ENCODE data around the gene GRIA4.

Gene GRIA4

DNA sequence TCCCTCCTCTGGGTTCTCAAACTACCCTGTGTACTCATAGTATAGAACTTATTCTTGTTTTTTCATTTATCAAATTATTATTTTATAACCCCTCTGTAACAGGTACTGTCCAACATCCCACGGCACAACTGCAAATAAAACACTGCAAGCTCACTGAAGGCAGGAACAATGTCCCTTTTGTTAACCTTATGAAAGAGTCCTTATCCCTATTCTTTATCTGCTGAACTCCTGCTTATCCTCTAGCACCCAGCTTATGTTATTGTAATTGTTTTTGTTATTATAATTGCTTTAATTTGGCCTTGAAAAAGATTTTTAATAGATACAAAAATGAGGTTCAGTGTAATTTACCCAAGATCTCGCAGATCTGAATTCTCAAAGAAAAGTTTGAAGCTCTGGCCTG, 281.8 kb downstream of the GRIA4 start:
- no peak for DNase-seq (ENCODE audit: low read depth, low spot score)
- H3K4me3 ChIP-seq (ENCODE audit: low read length): no peak overlapping the region

DNA sequence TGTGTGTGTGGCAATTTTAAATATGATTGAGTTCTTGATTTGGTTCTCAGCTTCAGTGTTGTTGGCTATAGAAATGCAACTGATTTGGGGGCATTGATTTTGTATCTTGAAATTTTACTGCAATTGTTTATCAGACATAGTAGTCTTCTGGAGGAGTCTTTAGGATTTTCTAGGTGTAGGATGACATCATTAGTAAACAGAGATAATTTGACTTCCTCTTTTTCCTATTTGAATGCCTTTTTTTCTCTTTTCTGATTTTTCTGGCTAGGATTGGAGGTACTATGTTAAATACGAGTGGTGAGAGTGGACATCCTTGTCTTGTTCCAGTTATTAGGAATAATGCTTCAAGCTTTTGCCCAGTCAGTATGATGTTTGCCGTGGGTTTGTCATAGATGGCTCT, 287.3 kb downstream of the GRIA4 start:
- H3K4me3 ChIP-seq (ENCODE audit: low read length): no peak overlapping the region
- no peak for DNase-seq (ENCODE audit: low read depth, low spot score)

DNA sequence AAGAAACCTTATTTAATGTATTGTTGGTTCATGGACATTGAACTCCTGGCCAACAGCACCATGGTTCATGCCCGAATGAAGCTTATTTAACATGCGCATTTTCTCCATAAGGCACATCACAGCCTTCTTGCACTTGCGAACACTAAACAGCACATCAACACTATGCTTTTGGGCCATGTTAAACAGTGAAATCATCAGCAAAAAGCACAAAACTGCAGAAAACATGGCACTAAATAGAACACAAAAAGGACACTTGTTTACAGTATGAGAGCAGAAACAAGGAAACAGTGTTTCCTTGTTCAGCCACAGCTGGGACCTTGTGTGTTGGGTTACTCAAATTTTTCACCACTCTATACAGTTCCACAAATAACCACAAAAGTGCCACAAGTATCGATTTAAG, 289.9 kb downstream of the GRIA4 start:
- no peak for DNase-seq (ENCODE audit: low read depth, low spot score)
- H3K4me3 ChIP-seq (ENCODE audit: low read length): no peak overlapping the region

DNA sequence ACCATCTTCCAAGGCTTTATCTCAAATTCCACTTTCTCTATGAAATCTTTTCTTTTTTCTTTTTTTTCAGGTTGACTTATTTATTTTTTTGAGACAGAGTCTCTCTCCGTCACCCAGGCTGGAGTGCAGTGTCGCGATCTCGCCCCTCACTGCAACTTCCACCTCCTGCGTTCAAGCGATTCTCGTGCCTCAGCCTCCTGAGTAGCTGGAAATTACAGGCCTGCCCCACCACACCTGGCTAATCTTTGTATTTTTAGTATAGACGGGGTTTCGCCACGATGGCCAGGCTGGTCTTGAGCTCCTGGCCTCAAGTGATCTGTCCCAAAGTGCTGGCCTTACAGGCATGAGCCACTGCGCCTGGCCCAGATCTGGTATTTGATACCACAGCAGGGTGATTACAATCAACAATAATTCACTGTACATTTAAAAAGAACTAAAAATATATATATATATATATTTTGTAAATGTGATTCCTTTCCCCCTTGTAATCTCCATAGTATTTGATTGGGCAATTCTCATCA, 290.7 kb downstream of the GRIA4 start:
- H3K4me3 ChIP-seq (ENCODE audit: low read length): no peak overlapping the region
- DNase-seq (ENCODE audit: low read depth, low spot score): no peak

DNA sequence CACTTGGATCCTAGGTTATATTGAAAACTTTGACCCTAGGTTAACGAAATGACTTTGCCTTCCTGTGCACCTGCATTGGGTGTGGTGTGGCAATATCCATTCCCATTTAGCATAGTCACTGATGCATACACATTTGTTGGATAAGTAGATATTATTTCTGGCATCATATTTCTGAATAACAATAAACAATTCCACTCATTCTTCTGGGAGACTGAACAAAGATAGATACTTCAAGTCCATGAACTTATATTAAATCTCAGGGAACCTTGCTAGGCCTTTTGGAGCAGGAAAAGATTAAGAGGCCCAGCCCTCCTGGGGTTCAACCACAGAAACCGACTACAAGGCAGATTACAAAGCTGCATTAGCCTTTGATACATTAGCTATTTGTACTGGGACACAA, 293.2 kb downstream of the GRIA4 start:
- DNase-seq (ENCODE audit: low read depth, low spot score): no peak
- no peak overlapping the region for H3K4me3 ChIP-seq (ENCODE audit: low read length)

DNA sequence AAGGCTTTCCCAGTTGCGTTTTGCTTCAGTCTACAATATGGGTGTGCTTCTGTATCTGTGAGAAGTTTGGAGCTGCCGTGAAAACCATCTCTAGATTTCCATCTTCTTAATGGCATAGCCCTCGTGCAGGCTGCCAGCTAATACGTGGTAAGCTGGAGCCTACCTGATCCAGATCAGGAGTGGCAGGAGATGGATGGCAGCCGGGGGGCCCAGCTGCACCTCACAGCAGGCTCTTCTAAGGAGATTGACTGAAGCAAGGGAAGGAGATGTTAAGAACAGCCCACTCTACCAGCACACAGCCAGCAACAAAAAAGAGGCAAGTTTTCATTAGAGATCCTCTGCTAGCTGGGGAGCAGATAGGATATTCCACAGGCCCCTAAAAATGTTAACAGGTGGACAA, 296.6 kb downstream of the GRIA4 start:
- H3K4me3 ChIP-seq (ENCODE audit: low read length): no peak overlapping the region
- no peak for DNase-seq (ENCODE audit: low read depth, low spot score)

DNA sequence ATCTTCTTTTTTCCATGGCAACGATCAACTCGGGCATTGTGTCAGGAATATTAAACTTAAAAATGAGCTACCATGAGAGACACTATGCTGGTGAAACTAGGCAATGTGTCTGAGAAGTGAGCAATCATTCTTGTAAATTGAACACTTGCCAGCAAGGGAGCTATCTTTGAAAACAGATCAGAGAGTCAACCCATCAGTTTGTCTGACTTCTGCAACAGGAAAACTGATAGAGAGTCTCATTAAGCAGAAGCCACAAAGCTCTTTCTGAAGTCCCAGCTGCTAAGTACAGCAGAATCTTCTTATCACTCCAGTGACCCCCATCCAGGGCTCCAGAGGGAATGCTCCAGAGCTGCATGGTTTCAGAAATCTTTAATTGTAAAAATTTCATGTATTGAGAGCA, 297.4 kb downstream of the GRIA4 start:
- no peak overlapping the region for H3K4me3 ChIP-seq (ENCODE audit: low read length)
- DNase-seq (ENCODE audit: low read depth, low spot score): no peak

DNA sequence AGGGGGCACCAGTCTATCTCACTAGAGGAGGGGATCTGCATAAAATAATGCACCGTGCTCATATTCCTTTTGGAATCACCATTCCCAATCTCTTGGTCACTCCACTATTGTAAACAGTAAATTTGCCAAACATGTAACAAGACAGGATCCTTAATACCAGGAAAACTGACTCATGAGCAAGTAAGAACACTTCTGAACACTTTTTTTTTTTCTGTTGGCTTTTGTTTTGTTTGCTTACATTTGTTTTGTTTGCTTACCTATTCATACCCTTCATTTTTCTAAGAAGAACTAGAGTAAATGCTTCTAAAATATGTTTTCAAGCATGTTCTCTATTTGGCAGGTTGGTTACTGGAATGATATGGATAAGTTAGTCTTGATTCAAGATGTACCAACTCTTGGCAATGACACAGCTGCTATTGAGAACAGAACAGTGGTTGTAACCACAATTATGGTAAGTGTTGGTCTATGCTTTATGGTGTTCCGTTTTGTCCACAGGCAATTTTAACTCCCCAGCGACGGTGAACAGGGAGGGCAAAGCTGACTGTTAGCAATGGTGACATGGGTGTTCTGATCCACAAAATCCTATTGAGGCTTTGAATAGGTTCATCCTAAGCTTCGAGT, 300.3 kb downstream of the GRIA4 start:
- H3K4me3 ChIP-seq (ENCODE audit: low read length): no peak overlapping the region
- no peak for DNase-seq (ENCODE audit: low read depth, low spot score)

DNA sequence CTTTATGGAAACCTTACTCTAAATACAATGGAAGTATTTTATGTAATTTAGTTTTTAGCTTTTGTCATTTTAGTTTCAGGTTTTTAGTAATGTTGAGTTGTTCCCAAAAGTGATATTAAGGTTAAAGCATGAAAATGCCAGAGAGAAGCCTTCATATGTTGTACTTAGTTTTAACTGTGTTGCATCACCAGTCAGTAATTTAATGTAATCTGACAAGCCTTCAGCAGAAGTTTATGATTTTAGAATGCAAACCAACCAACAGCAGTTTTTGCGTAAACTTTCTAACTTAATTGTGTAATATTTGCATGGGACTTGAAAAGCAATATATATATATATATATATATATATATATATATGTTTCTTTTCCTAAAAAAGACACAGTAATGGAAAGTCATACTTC, 301.6 kb downstream of the GRIA4 start:
- no peak overlapping the region for H3K4me3 ChIP-seq (ENCODE audit: low read length)
- no peak for DNase-seq (ENCODE audit: low read depth, low spot score)

DNA sequence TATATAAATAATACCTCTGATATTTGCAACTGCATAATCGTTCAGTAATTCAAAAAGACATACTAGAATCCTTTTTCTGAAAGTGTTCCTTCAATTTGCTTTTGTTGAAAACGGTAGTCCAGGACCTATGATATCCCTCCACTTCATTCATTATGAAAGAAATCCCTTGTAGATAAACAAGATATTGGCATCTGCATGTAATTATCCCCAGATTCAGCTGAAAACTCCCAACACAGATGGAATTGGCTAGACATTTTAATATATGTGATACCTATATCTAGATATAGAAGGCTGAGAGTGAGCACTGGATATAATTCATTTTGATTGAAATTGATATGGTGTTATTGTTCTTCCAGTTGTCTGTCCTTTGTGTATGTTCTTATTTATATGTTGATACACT, 302.8 kb downstream of the GRIA4 start:
- DNase-seq (ENCODE audit: low read depth, low spot score): no peak
- H3K4me3 ChIP-seq (ENCODE audit: low read length): no peak overlapping the region

DNA sequence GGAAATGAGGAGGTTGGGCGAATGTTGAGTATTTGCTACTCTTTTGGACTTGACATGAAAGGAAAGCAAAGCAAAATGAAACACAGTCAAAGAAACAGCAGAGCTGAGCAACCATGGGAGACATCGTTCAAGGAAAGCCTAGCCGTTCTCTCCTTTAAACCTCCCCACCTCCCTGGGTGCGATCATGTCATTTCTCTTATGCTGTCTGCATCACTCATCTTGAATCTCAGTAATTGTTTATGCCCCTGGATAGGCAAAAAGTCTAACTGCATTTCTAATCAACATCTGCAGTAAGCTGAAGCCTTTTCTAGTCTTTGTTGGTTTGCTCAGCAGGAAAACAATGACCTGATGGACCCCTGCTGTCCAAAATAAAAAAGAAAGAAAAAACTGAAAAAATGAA, 305.1 kb downstream of the GRIA4 start:
- H3K4me3 ChIP-seq (ENCODE audit: low read length): no peak overlapping the region
- no peak for DNase-seq (ENCODE audit: low read depth, low spot score)

DNA sequence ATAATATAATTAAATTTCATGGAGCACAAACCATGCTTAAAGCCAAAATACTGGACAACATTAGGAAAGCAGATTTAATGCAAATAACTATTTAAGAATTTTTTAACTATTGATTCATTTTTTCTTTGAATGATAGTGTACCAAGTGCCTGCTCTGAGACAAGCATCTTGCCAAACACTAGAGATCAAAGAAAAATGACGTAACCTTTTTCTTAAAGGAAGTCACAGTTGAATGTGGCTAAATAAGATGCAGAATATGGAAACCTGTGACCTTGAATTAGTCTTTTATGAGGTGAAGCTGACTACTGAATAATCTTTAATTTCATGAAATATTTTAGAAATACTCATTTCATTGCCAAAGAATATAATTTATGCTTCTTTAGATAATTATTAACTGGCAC, 308.2 kb downstream of the GRIA4 start:
- DNase-seq (ENCODE audit: low read depth, low spot score): no peak

DNA sequence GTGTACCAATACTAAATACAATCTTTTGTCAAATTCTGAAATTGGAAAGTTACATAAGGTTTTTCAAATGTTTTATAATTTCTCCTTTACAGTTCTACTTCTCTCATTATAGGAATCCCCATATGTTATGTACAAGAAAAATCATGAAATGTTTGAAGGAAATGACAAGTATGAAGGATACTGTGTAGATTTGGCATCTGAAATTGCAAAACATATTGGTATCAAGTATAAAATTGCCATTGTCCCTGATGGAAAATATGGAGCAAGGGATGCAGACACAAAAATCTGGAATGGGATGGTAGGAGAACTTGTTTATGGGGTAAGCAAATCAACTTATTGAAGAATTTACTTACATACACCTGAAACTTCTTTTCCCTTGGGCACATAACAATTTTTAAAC, 308.7 kb downstream of the GRIA4 start:
- no peak for DNase-seq (ENCODE audit: low read depth, low spot score)
- no peak overlapping the region for H3K4me3 ChIP-seq (ENCODE audit: low read length)

More for the DNA sequence above, 308.2 kb downstream of the GRIA4 start:
- H3K4me3 ChIP-seq (ENCODE audit: low read length): no peak overlapping the region

DNA sequence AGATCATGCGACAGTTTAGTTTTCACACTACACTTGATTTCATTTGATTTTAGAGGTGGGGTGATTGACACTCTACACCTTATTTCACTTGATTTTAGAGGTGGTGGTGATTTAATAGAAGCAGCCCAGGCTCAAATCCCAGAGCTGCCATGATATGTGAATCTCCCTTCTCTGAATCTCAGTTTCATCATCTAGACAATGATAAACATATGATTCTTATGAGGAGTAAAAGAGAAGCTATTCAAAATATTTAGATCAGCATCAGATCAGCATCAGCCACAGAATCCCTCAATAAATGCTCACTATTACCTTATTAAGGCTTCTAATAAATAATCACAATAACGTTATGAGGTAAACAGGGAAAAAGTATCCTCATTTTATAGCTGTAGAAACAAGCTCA, 313.4 kb downstream of the GRIA4 start:
- no peak overlapping the region for H3K4me3 ChIP-seq (ENCODE audit: low read length)
- no peak for DNase-seq (ENCODE audit: low read depth, low spot score)

DNA sequence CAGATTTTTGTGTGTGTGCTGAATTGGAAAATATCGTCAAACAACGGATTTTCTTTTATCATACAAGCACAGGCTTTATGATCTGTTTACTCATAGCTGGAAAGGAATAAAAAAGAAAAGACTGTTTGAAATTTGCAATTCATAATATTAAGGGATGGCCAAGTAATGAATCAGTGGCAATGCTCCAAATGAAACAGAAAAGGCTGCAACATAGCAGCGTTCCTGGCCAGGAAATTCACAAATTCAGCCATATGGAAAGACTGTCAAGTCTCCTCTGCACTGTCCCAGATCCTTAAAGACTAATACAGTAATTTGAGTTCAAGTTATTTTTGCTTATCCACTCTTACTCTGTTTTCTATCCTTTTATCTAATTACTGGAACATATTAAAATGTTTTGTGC, 313.9 kb downstream of the GRIA4 start:
- no peak for DNase-seq (ENCODE audit: low read depth, low spot score)
- H3K4me3 ChIP-seq (ENCODE audit: low read length): no peak overlapping the region

DNA sequence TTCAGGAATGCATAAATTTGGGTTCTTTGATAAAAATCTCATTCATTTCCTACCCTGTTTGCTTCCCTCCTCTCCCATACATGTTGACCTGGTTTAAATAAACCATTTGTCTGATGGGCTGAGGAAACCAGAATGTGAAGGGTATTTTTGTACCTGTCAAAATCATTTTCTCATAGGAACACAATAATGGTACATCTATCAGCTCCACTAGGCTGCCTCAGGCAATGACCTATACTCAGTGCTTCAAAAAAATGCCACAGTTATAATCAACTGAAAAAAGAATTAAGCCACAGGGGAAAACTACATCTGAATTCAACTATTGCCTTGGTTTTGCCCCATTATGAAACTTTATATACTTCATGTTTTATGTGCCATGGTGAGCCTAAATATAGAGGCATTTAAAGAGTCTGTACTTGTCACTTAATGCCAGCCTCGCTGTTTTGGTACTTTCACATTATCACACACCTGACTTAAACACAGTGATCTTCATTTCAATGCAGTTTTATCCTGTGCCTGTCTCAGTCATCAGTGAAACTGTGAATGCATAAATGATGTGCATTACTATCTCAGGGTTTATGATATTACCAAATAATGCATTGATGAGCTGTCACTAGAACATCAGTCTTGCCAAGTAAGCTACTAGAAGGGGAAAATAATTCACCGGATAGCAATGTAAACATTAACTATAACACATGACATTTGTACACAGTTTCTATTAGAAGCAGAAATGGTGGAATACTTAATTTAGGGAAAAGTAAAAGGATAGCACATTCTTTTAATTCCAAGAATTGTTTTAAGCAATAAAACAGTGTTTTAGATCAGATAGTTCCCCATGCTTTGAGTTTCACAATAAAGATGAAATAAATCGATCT, 319.4 kb downstream of the GRIA4 start:
- DNase-seq (ENCODE audit: low read depth, low spot score): no peak
- no peak overlapping the region for H3K4me3 ChIP-seq (ENCODE audit: low read length)

DNA sequence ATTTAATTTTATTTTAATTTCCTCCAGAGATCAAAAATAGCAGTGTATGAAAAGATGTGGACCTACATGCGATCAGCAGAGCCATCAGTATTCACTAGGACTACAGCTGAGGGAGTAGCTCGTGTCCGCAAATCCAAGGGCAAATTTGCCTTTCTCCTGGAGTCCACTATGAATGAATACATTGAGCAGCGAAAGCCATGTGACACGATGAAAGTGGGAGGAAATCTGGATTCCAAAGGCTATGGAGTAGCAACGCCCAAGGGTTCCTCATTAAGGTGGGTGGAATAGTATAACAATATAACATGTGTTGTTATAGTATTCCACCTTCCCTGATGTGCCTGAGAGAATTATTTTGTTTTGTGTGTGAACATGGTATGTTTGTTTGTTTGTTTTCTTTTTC, 323.8 kb downstream of the GRIA4 start:
- DNase-seq (ENCODE audit: low read depth, low spot score): no peak
- H3K4me3 ChIP-seq (ENCODE audit: low read length): no peak overlapping the region

DNA sequence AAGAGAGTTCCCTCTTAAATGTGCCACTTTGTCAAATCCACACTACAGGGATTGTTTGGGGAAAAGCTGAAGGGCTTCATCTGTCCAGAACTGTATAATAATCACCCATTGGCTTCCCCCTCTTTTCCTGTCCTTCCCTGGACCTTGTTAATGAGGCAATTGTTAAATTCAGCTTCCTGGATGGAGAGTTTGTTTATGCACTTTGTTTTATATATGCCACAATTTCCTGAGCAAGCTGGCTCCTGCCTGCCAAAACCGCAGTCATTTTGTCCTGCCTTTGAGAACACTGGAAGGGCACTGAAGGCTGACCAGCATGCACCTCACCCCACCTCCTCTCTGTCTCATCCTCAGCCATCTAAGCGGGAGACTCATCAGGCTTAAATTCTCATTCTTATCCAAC, 325.9 kb downstream of the GRIA4 start:
- DNase-seq (ENCODE audit: low read depth, low spot score): no peak
- H3K4me3 ChIP-seq (ENCODE audit: low read length): no peak overlapping the region

DNA sequence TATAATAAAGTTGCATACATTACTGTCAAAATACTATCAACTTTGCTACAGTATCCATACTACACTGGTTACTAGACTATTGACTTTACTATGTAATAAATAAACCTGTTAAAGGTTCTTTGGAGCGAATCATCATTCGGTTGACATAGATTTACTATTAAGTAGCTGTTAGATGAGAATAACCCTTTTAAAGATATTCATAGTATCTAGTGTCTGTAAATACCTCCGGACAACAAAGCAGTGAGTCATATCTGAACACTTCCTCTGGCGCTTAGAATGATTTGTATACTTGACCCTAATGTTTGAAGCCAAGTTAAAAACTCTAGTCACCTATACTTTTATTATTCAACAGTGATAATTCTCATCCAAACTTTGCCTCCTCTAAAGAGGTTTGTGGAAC, 327.5 kb downstream of the GRIA4 start:
- H3K4me3 ChIP-seq (ENCODE audit: low read length): no peak overlapping the region
- DNase-seq (ENCODE audit: low read depth, low spot score): no peak

DNA sequence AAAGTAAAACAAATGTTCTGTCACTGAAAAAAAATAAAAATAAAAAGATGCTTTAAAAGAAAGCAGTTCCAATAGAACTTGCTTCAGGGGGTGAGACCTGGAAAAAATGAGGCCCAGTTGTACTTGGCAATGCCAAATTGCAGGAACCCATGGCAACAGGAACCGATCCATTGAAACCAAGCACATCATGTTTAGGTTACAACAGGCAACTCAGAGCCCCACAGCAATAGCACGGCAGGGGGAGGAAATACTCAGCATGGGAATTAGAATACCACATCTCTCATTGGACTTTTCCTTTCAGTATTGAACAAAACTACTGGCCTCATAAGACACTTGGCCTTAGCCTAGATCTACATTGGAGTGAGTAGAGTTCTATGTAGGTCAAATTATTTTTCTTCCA, 327.9 kb downstream of the GRIA4 start:
- no peak for DNase-seq (ENCODE audit: low read depth, low spot score)
- no peak overlapping the region for H3K4me3 ChIP-seq (ENCODE audit: low read length)

DNA sequence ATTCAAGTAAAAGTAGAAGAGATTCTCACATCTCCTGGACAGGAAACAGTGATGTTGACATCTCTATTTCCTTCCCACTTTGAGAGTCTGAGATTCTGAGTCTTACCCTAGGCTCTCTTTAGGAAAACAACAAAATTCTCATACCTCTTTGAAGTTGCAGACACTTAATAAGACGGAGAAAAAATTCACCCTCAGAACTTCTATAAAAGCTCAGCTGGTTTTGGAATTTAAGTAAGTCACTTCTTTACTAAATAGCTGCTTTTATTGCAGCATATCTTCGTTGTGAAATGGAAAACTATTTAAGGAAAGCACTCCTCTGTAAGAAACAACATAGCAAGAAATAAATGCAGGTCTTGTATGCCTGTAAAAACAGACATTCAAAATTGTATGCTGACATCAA, 333.0 kb downstream of the GRIA4 start:
- no peak for DNase-seq (ENCODE audit: low read depth, low spot score)
- H3K4me3 ChIP-seq (ENCODE audit: low read length): no peak overlapping the region
